Bone marrow (tissue), 2 donors: ENCODE results near the gene WWP2.
"Not testable (repeated sequence)": the region's sequence is repeated elsewhere in the genome, so short reads cannot be mapped to it uniquely, and the experiment has no call there.

Source experiments
- DNase-seq, 2 donors: peaks; one replicate each; lab custom pipeline; 2025; lab: John Stamatoyannopoulos, UW

The WWP2 gene

GRCh38 chr16:69796285-69797118 lies 34.4 kb downstream of the WWP2 start:
- DNase-seq, result peak in 1 of 2 donors; percentile 5

GRCh38 chr16:69798466-69798865 lies 36.3 kb downstream of the WWP2 start:
- no peak for DNase-seq

DNA sequence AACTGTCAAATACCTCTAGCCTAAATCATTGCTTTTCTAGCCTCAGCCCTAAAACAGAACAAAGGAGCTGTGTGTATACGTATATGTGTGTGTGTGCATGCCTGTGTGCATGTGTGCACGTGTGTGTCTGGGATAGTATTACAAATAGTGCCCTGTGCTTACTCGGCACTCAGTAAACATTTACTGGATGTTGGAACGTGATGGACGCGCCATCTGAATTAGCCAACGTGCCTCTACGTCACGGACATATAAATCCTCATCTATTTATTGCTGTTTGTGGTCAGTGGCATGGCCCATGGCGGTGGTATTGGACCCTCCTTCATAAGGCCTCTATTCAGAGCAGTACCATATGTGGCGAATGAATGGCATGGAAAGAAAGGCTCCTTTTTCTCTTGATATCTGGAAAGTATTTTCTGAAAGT lies 37.5 kb downstream of the WWP2 start:
- DNase-seq, result no peak

DNA sequence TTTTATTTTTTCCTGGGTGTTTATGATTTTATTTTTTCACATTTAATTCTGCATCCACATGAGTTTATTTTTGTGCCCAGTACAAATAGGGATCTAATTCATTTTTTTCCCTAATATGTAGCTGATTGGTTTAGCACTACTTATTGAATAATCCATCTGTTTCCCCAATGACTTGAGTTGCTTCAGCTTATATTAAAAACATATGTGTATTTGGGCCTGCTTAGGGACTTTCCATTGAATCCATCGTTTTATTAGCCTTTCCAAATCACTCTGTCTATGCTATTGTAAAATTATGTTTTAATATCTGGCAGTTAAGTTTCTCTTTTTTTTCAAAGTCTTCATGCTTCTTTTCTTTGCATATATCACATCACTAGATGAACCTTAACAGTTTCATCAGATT lies 42.2 kb downstream of the WWP2 start:
- DNase-seq, result no peak

- DNase-seq, result not testable (repeated sequence)
These were observed 44.6 kb downstream of the WWP2 start for GRCh38 chr16:69806776-69807175.

GRCh38 chr16:69812688-69813014 lies 50.5 kb downstream of the WWP2 start:
- no peak for DNase-seq

DNA sequence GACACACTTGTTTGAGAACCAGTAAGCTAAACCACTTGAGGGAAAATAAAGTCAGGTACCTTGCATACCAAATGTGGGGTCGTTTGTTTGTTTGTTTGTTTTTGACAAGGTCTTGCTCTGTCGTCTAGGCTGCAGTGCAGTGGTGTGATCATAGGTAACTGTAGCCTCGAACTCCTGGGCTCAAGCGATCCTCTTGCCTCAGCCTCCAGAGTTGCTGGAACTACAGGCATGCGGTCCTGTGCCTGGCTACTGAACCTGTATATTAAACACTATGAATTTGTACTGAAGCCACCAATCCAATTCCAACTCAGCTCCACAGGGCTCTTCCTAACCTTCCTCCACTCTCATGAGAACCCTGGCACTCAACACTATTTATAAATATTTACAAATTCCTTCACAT lies 51.9 kb downstream of the WWP2 start:
- DNase-seq, result no peak

DNA sequence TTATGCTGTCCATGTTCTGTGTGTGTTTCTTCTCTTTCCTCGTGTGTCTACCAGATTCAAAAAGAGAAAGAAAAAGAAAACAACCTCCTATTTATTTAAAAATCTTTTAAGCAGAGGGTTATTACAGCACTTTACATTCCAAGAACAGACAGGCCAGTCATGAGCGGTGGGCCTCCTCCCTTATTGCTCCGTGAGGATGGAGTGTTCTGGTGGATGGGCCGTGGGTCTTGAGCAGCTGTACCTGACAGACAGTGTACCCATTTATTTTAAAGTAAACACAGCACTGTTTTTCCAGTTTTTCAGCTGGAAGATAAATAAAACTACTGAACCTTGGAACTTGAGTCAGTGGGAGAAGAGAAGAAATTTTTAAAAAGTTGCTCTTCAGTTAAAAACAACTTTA lies 52.4 kb downstream of the WWP2 start:
- no peak for DNase-seq

- not testable (repeated sequence) for DNase-seq
These were observed 53.2 kb downstream of the WWP2 start for GRCh38 chr16:69815216-69815883.

DNA sequence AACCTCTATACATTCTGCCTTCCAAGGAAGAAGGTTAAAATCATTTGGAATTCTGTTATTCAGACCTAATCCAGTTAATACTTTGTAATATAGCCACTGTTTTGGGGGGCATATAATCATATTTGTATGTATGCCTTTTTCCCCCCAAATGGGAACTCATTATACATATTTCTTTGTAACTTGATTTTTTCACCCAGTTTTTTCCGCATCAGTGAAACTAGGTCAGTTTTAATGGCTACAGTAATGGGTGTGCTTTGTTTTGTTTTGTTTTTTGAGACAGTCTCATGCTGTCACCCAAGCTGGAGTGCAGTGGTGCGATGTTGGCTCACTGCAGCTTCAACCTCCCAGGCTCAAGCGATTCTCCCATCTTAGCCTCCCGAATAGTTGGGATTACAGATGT lies 54.9 kb downstream of the WWP2 start:
- DNase-seq, result no peak

- DNase-seq, result no peak
These were observed 56.9 kb downstream of the WWP2 start for GRCh38 chr16:69818891-69819545.

GRCh38 chr16:69820926-69821541 lies 58.9 kb downstream of the WWP2 start:
- no peak for DNase-seq

- DNase-seq, result no peak
These were observed 59.7 kb downstream of the WWP2 start for GRCh38 chr16:69821844-69822173.

DNA sequence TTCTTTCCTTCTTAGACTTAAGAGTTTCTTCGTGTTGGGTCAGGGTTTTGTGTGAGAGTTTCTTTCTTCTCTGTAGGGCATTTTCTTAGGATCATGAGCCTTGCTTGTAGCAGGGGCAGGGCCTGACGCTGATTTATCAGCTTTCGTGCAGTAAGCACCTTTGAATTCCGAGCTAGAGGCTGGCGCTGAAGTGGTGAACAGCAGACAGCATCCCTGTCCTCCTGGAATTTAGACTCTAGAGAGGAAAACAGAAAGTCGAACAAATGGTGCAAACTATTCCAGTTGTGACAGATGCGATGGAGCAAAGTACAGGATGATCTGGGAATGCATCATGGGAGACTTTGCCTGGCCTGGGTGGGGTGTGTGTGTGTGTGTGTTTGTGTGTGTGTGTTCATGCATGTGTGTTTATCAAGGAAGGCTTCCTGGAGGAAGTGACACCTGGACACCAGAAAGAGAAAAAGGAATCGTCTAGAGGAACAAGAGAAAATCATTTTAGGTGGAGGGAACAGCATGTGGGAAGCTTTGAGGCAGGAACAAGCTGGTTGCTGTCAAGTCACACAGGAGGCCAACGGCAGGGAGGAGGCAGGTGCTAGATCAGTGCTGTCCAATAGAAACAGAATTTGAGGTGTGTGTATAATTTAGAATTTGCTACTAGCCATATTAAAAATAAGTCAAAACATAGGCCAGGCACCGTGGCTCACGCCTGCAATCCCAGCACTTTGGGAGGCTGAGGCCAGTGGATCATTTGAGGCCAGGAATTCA lies 60.2 kb downstream of the WWP2 start:
- no peak for DNase-seq

GRCh38 chr16:69823831-69824563 lies 61.9 kb downstream of the WWP2 start:
- DNase-seq, result no peak

DNA sequence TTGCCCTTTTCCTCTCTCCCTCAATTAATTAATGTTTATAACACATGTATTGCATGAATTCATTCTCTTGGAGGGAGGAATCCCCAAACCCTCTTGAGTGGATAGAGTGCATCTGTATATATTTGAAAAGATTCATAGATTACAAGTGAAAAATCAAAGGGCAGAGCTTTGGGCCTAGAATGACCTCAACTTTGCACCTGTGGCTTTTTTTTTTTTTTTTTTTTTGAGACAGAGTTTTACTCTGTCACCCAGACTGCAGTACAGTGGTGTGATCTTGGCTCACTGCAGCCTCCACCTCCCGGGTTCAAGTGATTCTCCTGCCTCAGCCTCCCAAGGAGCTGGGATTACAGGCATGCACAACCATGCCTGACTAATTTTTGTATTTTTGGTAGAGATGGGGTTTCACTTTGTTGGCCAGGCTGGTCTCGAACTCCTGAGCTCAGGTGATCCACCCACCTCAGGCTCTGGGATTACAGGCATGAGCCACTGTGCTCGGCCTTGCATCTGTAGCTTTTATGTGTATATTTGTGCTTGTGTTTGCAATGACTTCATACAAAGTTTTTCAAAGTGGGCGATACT lies 62.5 kb downstream of the WWP2 start:
- not testable (repeated sequence) for DNase-seq

DNA sequence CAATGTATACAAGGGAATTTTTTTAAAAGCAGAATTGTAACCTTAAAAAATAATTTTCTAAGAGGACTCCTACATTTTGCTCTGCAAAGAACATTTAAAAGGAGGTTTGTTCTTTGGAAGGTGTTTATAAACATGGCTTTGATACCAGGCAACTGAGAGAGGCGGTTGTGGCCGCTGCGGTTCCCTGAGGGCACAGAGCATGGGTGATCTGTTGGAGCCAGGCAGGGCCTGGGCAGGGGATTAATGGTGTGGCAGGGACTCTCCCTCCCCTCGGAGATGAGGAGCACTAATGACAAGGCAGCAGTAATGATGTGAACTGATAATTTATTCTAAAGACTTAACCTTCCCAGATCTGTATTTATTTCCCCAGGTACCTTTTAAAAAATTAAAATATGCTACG lies 65.4 kb downstream of the WWP2 start:
- no peak for DNase-seq

DNA sequence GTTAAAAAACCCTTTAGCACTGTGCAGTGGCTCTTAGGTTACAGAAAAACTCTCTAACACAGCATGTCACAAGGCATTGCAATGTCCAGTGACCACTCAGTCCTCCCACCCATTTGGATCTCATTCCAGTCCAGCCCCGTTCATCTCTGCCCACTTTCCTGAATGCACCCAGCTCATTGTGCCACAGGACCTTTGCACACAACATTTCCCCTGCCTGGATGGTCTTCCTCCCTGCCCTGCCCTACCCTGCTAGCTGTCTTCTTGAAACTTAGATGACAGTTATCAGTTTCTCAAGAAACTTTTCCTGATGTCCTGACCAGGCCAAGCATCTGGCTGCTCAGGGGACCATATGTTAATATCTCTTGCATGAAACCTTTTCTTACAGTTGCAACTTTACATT lies 67.2 kb downstream of the WWP2 start:
- DNase-seq, result no peak

GRCh38 chr16:69830146-69830533 lies 68.0 kb downstream of the WWP2 start:
- DNase-seq, result no peak

DNA sequence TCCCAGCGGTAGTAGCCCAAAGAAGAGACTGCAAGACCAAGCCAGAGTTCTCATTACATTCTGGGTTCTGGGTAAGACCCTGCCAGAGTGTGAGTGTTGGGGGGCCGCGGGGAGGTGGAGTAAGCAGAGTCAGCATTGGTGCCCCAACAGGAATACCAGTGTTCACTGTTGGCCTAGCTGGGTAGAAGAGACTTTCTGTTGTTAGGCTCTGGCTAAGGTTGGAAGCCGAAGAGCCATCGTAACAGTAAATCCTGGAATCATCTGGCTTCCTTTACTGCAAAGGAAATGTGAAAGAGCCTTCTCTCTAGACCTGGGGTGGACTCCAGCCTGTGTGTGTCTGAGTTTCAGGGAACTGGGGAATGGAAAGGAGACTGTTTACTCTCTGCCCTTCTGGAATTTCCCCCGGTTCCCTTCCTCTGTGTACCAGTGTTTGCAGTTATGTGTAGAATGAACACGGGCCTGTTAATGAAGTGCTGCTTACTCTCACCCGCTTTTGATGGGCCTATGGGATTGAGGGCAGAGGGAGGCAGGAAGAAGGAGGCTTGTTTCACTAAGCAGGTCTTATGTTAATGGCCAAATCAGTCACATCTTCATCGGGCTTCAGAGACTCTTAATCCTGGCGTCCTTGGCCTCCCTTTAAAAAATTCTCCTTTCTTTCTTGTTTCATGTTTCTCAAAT lies 68.5 kb downstream of the WWP2 start:
- no peak for DNase-seq
